Endothelial cell of umbilical vein (primary cell): ENCODE data around the gene MYT1. TPM values are rescaled to one million over a fixed set of nuclear protein-coding genes. Genes with fewer than 3 reads are reported as not detected.

ENCODE experiments used
- BruUV-seq: library from RNA; stranded (reverse); fragments of 400-500 nt; replicated peaks from 2 replicates; lab custom pipeline; 2021; lab: Mats Ljungman, UMichigan
- CTCF ChIA-PET: fragments of 300-600, 350-600 bp; sonication (Branson Sonifier 250); formaldehyde crosslinking; loops from one replicate; lab custom pipeline; 2021; ENCODE audit warnings: antibody characterized with exemption, inconsistent platforms; lab: Charles Lee
- POLR2A ChIA-PET: fragments of 300-600, 350-600 bp; sonication (Branson Sonifier 250); formaldehyde crosslinking; loops from one replicate; lab custom pipeline; 2021; ENCODE audit warnings: antibody characterized with exemption, inconsistent platforms; lab: Charles Lee
- DNase-seq: peaks from one replicate; pipeline ENCODE4 v3.0.0-alpha.2; 2011; ENCODE audit warnings: low read depth, low spot score
- FAIRE-seq: peaks from 2 replicates; lab custom pipeline; 2011; peaks lifted over from hg19 to GRCh38; lab: Jason Lieb, UNC
- H2AFZ ChIP-seq: 2 replicates; pipeline ENCODE4 v1.6.0; 2012; ENCODE audit warnings: low read depth, low read length, control low read depth, inconsistent platforms
- H3K27ac ChIP-seq: 2 replicates; pipeline ENCODE4 v1.5.1; 2011; ENCODE audit warnings: low read depth, mild to moderate bottlenecking, control low read depth, low read length, moderate library complexity; ENCODE audit not compliant: insufficient read depth
- H3K27me3 ChIP-seq, 2 experiments: 2 replicates each; pipeline versions ENCODE4 v1.6.0 to v1.6.1; 2011; ENCODE audit warnings: low read length in 2 of 2, mixed read lengths in 1 of 2; ENCODE audit not compliant: control insufficient read depth in 2 of 2, insufficient read depth in 2 of 2
- H3K36me3 ChIP-seq, 2 experiments: 2 replicates in 1 of 2; 3 replicates in 1 of 2; pipeline ENCODE4 v1.5.1; 2011; ENCODE audit warnings: low read length in 2 of 2, mild to moderate bottlenecking in 1 of 2, moderate library complexity in 1 of 2; ENCODE audit not compliant: control insufficient read depth in 2 of 2, insufficient read depth in 2 of 2; ENCODE audit errors: extremely low read depth in 1 of 2
- H3K4me1 ChIP-seq: 3 replicates; pipeline ENCODE4 v1.5.1; 2011; ENCODE audit warnings: mild to moderate bottlenecking, low read length; ENCODE audit not compliant: control insufficient read depth, insufficient read depth; ENCODE audit errors: extremely low read depth
- H3K4me2 ChIP-seq: 2 replicates; pipeline ENCODE4 v1.6.1; 2011; ENCODE audit warnings: low read length, control low read depth, mixed read lengths; ENCODE audit not compliant: insufficient read depth
- H3K4me3 ChIP-seq, 3 experiments: fragments of 200-600 bp in 1 of 3; sonication (generic), shearing (Covaris generic) in 1 of 3; replicated peaks in 1 of 3; 2 replicates each; pipeline ENCODE4 v1.5.1; 2011 to 2016; ENCODE audit warnings: control low read depth in 3 of 3, low read length in 3 of 3, mild to moderate bottlenecking in 2 of 3, inconsistent platforms in 1 of 3, low read depth in 1 of 3, moderate library complexity in 1 of 3; ENCODE audit not compliant: insufficient read depth in 1 of 3
- H3K79me2 ChIP-seq: 2 replicates; pipeline ENCODE4 v1.6.0; 2012; ENCODE audit warnings: low read length, inconsistent platforms; ENCODE audit not compliant: control insufficient read depth, insufficient read depth
- H3K9ac ChIP-seq: replicated peaks from 2 replicates; pipeline ENCODE3; 2011; ENCODE audit warnings: low read length, control low read depth; ENCODE audit not compliant: insufficient read depth; ENCODE audit errors: extremely low read depth
- H3K9me1 ChIP-seq: replicated peaks from 3 replicates; pipeline ENCODE4 v1.6.0; 2011; ENCODE audit warnings: mild to moderate bottlenecking, low read length; ENCODE audit not compliant: control insufficient read depth, insufficient read depth; ENCODE audit errors: extremely low read depth
- H3K9me3 ChIP-seq: replicated peaks from 2 replicates; pipeline ENCODE4 v1.5.1; 2012; ENCODE audit warnings: low read length, inconsistent platforms; ENCODE audit not compliant: control insufficient read depth, insufficient read depth
- H4K20me1 ChIP-seq: replicated peaks from 2 replicates; pipeline ENCODE3; 2011; ENCODE audit warnings: mild to moderate bottlenecking, low read length; ENCODE audit not compliant: control insufficient read depth, insufficient read depth; ENCODE audit errors: extremely low read depth
- EZH2 ChIP-seq: IDR thresholded peaks from 2 replicates; pipeline ENCODE4 v1.6.1; 2012; ENCODE audit warnings: borderline replicate concordance, low read depth, mild to moderate bottlenecking, moderate library complexity, low read length, inconsistent platforms; ENCODE audit not compliant: severe bottlenecking
- FOS ChIP-seq: IDR thresholded peaks from 2 replicates; pipeline ENCODE4 v1.6.1; 2011; ENCODE audit warnings: mild to moderate bottlenecking, low read length, moderate library complexity, borderline replicate concordance; ENCODE audit not compliant: insufficient read depth
- GATA2 ChIP-seq: IDR thresholded peaks from 2 replicates; pipeline ENCODE4 v1.7.0; 2011; ENCODE audit warnings: low read depth, mild to moderate bottlenecking, moderate library complexity, mixed read lengths, low read length; ENCODE audit not compliant: insufficient read length, insufficient read depth
- JUN ChIP-seq: IDR thresholded peaks from 2 replicates; pipeline ENCODE4 v1.6.1; 2011; ENCODE audit warnings: borderline replicate concordance, low read depth; ENCODE audit not compliant: insufficient read length, insufficient read depth
- MYC ChIP-seq: IDR thresholded peaks from one replicate; pipeline ENCODE4 v1.6.1; 2011; ENCODE audit warnings: mild to moderate bottlenecking, low read depth, low read length
- POLR2A ChIP-seq: IDR thresholded peaks from 2 replicates; pipeline ENCODE4 v1.6.1; 2012; ENCODE audit warnings: low read depth, mild to moderate bottlenecking, control low read depth, low read length
- POLR2AphosphoS5 ChIP-seq: IDR thresholded peaks from 2 replicates; pipeline ENCODE4 v1.6.1; 2012; ENCODE audit warnings: low read depth, mild to moderate bottlenecking, control low read depth, low read length, moderate library complexity; ENCODE audit not compliant: insufficient read depth
- dilution Hi-C: fragments of 300-500 bp; cut with MboI; formaldehyde crosslinking; loops from one replicate; pipeline ENCODE4 v1.15.0; 2019; ENCODE audit warnings: low sequenced_read_pairs; ENCODE audit not compliant: extremely low pct_ligation_motif_present
- intact Hi-C: fragments of 100-400 bp; cut with micrococcal nuclease; formaldehyde crosslinking; loops from one replicate; pipeline ENCODE4 v1.10.0; 2022
- polyA plus RNA-seq, 4 experiments: library from polyadenylated mRNA; depleted of rRNA in 3 of 4; stranded (reverse) in 3 of 4; unstranded in 1 of 4; fragments of >200 nt; gene quantifications; 2 replicates each; pipeline versions ENCODE4 v1.2.1 to v1.2.3, GENCODE V29; 2011 to 2012; ENCODE audit warnings: missing spikeins in 1 of 4
- total RNA-seq: library from RNA; stranded (reverse); gene quantifications from 2 replicates; pipeline ENCODE4 v1.2.3, GENCODE V29; 2021
- TF ChIP-seq, protein P1 (sequence below), 2 donors: IDR thresholded peaks; 1 replicate in 1 of 2; 2 replicates in 1 of 2; pipeline ENCODE4 v1.5.1; 2011; ENCODE audit warnings: low read length in 2 of 2, mild to moderate bottlenecking in 2 of 2, moderate library complexity in 2 of 2, control low read depth in 1 of 2, inconsistent platforms in 1 of 2, low read depth in 1 of 2; ENCODE audit not compliant: insufficient read depth in 1 of 2; ENCODE audit errors: extremely low read depth in 1 of 2
- TF ChIP-seq, protein P2 (sequence below): IDR thresholded peaks from 2 replicates; pipeline ENCODE4 v1.6.1; 2011; ENCODE audit not compliant: insufficient read depth, insufficient read length

The MYT1 gene
- total and polyA plus RNA-seq, 2 donors (not counting 3 experiments of a cell fraction or from before 2014, with no cell fraction given) = not detected

DNA sequence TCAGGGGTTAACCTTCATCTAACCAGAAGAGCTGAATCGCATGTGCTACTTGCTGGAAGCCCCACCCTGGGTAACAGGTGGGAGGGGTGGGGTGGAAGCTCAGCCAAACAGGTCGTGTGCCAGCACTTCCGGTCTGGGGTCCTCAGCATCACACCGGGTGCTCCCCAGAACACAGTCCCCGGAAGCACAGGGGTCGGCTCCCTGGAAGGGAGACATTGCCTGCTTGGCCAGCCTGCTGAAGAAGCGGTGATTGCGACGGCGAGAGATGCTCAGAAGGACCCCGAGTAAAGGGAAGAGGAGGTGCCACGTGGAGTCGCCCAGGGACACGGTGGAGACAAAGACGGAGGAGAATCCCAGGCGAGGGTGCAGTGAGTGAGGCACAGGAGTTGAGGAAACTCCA is 36.5 kb downstream of the MYT1 start:
- no peaks in the 10 kb centered on the region for H3K4me1 ChIP-seq
- no peak overlapping the region for H3K27ac ChIP-seq
- no peak overlapping the region for H3K9ac ChIP-seq
- no peak overlapping the region for H2AFZ ChIP-seq
- CTCF ChIA-PET = no interaction called here
- no peaks in the 10 kb centered on the region for H3K79me2 ChIP-seq
- no peaks in the 10 kb centered on the region for H3K9me3 ChIP-seq
- dilution Hi-C loops = no loop called here
- no peaks in the 10 kb centered on the region for H3K36me3 ChIP-seq
- TF ChIP-seq, protein P1, sequence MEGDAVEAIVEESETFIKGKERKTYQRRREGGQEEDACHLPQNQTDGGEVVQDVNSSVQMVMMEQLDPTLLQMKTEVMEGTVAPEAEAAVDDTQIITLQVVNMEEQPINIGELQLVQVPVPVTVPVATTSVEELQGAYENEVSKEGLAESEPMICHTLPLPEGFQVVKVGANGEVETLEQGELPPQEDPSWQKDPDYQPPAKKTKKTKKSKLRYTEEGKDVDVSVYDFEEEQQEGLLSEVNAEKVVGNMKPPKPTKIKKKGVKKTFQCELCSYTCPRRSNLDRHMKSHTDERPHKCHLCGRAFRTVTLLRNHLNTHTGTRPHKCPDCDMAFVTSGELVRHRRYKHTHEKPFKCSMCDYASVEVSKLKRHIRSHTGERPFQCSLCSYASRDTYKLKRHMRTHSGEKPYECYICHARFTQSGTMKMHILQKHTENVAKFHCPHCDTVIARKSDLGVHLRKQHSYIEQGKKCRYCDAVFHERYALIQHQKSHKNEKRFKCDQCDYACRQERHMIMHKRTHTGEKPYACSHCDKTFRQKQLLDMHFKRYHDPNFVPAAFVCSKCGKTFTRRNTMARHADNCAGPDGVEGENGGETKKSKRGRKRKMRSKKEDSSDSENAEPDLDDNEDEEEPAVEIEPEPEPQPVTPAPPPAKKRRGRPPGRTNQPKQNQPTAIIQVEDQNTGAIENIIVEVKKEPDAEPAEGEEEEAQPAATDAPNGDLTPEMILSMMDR (IDR thresholded peaks at IDR 0.05; ENCODE audit: extremely low read depth in 1 of 2, insufficient read depth in 1 of 2, low read depth in 1 of 2, low read length in 2 of 2) = no peak
- no peak for TF ChIP-seq FOS
- TF ChIP-seq, protein P2, sequence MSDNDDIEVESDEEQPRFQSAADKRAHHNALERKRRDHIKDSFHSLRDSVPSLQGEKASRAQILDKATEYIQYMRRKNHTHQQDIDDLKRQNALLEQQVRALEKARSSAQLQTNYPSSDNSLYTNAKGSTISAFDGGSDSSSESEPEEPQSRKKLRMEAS = no peak
- TF ChIP-seq EZH2 = no peak
- TF ChIP-seq JUN = no peak
- no peak for TF ChIP-seq GATA2
- no peak for TF ChIP-seq MYC
- TF ChIP-seq POLR2A = no peak
- no peak for TF ChIP-seq POLR2AphosphoS5
- no TSS peak for BruUV-seq
- intact Hi-C loops = no loop called here
- no peak for DNase-seq
- no peak for FAIRE-seq
- no peaks in the 10 kb centered on the region for H4K20me1 ChIP-seq
- no peaks in the 10 kb centered on the region for H3K27me3 ChIP-seq
- POLR2A ChIA-PET = no interaction called here
- H3K4me2 ChIP-seq = no peak overlapping the region
- no peaks in the 10 kb centered on the region for H3K9me1 ChIP-seq
- no peak overlapping the region for H3K4me3 ChIP-seq
